ENCODE results near the gene TELO2.

The TELO2 gene

GRCh38 chr16:1527836-1528811 is 35.0 kb downstream of the TELO2 start (continued):
- TF ChIP-seq RARB (CRISPR knock-in tag; IDR thresholded peaks at IDR 0.05) (no peak), ISL1 (CRISPR knock-in tag; IDR thresholded peaks at IDR 0.05) (no peak), OSR1 (CRISPR knock-in tag; IDR thresholded peaks at IDR 0.05) (no peak), TOX (CRISPR knock-in tag; IDR thresholded peaks at IDR 0.05; ENCODE audit: borderline replicate concordance) (no peak)

DNA sequence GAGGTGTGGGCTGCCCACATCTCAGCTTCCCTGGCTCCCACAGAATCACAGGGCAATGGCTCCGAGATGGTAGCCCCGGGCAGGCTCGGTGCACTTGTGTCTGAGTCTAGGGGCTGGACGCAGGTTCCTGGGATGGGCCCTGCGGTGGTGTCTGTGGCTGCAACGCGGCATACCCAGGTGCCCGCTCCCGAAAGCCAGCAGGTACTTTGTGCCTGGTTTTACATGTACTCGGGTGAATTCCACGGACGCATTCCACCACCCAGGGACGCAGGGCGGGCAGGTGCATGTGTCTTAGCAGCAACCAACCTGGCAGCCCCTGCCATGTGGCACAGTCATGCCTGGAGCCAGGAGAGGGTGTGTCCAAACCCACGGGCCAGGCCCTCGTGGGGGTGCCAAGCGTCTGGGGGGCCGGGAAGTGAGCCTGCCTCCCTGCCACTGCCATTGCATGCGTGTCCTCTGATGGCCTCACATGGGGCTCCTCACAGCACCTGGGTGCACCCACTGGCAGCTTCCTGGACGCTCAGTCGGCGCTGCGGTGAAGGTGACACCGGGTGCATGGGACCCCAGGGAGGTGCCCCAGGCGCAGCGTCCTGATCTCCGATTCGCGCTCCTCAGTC is 35.9 kb downstream of the TELO2 start:
- ATAC-seq, result no peak
- TF ChIP-seq TCF4 (CRISPR knock-in tag; IDR thresholded peaks at IDR 0.05; ENCODE audit: borderline replicate concordance) (no peak), ESRRG (CRISPR knock-in tag; IDR thresholded peaks at IDR 0.05) (no peak)

- ATAC-seq, result no peak
- TF ChIP-seq PATZ1 (CRISPR knock-in tag; IDR thresholded peaks at IDR 0.05; ENCODE audit: borderline replicate concordance), result no peak
- TF ChIP-seq, protein P1, sequence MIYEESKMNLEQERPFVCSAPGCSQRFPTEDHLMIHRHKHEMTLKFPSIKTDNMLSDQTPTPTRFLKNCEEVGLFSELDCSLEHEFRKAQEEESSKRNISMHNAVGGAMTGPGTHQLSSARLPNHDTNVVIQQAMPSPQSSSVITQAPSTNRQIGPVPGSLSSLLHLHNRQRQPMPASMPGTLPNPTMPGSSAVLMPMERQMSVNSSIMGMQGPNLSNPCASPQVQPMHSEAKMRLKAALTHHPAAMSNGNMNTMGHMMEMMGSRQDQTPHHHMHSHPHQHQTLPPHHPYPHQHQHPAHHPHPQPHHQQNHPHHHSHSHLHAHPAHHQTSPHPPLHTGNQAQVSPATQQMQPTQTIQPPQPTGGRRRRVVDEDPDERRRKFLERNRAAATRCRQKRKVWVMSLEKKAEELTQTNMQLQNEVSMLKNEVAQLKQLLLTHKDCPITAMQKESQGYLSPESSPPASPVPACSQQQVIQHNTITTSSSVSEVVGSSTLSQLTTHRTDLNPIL (CRISPR knock-in tag; IDR thresholded peaks at IDR 0.05; ENCODE audit: low read depth), result no peak
- TF ChIP-seq ZC3H10 (CRISPR knock-in tag; IDR thresholded peaks at IDR 0.05), result no peak
- no peak for TF ChIP-seq ZNF8 (CRISPR knock-in tag; IDR thresholded peaks at IDR 0.05)
- TF ChIP-seq ISL1 (CRISPR knock-in tag; IDR thresholded peaks at IDR 0.05), result no peak
- TF ChIP-seq TCF4 (CRISPR knock-in tag; IDR thresholded peaks at IDR 0.05; ENCODE audit: borderline replicate concordance), result no peak
- no peak for TF ChIP-seq ARNTL (CRISPR knock-in tag; IDR thresholded peaks at IDR 0.05; ENCODE audit: borderline replicate concordance, low read depth)
- no peak for TF ChIP-seq GLIS3 (CRISPR knock-in tag; IDR thresholded peaks at IDR 0.05)
- TF ChIP-seq CSDC2 (CRISPR knock-in tag; IDR thresholded peaks at IDR 0.05), result no peak
- no peak for TF ChIP-seq ZFP3 (CRISPR knock-in tag; IDR thresholded peaks at IDR 0.05)
- no peak for TF ChIP-seq ZFP30 (CRISPR knock-in tag; IDR thresholded peaks at IDR 0.05)
- no peak for TF ChIP-seq ZNF565 (CRISPR knock-in tag; conservative IDR thresholded peaks at IDR 0.05; ENCODE audit: low read depth)
- TF ChIP-seq ZNF70 (CRISPR knock-in tag; IDR thresholded peaks at IDR 0.05), result no peak
- no peak for TF ChIP-seq RARB (CRISPR knock-in tag; IDR thresholded peaks at IDR 0.05)
- no peak for TF ChIP-seq OSR1 (CRISPR knock-in tag; IDR thresholded peaks at IDR 0.05)
- TF ChIP-seq ESRRG (CRISPR knock-in tag; IDR thresholded peaks at IDR 0.05), result no peak
- TF ChIP-seq SNAI2 (CRISPR knock-in tag; IDR thresholded peaks at IDR 0.05), result no peak
- no peak for TF ChIP-seq TOX (CRISPR knock-in tag; IDR thresholded peaks at IDR 0.05; ENCODE audit: borderline replicate concordance)
- TF ChIP-seq BACH2 (CRISPR knock-in tag; IDR thresholded peaks at IDR 0.05; ENCODE audit: borderline replicate concordance), result no peak
- no peak for TF ChIP-seq TSHZ2 (CRISPR knock-in tag; IDR thresholded peaks at IDR 0.05)
These were observed 37.3 kb downstream of the TELO2 start for GRCh38 chr16:1530349-1530882.

- TF ChIP-seq ISL1 (CRISPR knock-in tag; IDR thresholded peaks at IDR 0.05), result no peak
- no peak for TF ChIP-seq TSHZ2 (CRISPR knock-in tag; IDR thresholded peaks at IDR 0.05)
- TF ChIP-seq ZFP30 (CRISPR knock-in tag; IDR thresholded peaks at IDR 0.05), result no peak
- peak; percentile 89 for TF ChIP-seq TCF4 (CRISPR knock-in tag; IDR thresholded peaks at IDR 0.05; ENCODE audit: borderline replicate concordance)
- TF ChIP-seq ZFP3 (CRISPR knock-in tag; IDR thresholded peaks at IDR 0.05), result no peak
- TF ChIP-seq ARNTL (CRISPR knock-in tag; IDR thresholded peaks at IDR 0.05; ENCODE audit: borderline replicate concordance, low read depth), result no peak
- TF ChIP-seq RARB (CRISPR knock-in tag; IDR thresholded peaks at IDR 0.05), result peak; percentile 15; the same call in 1 of the 2 replicates
- peak; percentile 59 for TF ChIP-seq ZNF70 (CRISPR knock-in tag; IDR thresholded peaks at IDR 0.05)
- TF ChIP-seq TOX (CRISPR knock-in tag; IDR thresholded peaks at IDR 0.05; ENCODE audit: borderline replicate concordance), result no peak
- no peak for TF ChIP-seq ZNF8 (CRISPR knock-in tag; IDR thresholded peaks at IDR 0.05)
- peak; percentile 75 for ATAC-seq
These were observed 37.9 kb downstream of the TELO2 start for GRCh38 chr16:1530883-1531637.
